Spleen (tissue), 11 donors: ENCODE data around the gene SCUBE1. TPM values are rescaled to one million over a fixed set of nuclear protein-coding genes. Genes with fewer than 3 reads are reported as not detected.

Experiments used
- DNase-seq: peaks from one replicate; pipeline ENCODE4 v3.0.0-alpha.2; 2020
- H3K27ac ChIP-seq, 8 donors: fragments of 200-600 bp; sonication (generic) in 7 of 8; 1 replicate in 4 of 8; 2 replicates in 4 of 8; pipeline versions ENCODE4 v1.5.0 to v1.8.0; 2016 to 2021; ENCODE audit warnings: inconsistent platforms in 4 of 8, mild to moderate bottlenecking in 4 of 8, moderate library complexity in 1 of 8
- H3K27me3 ChIP-seq, 7 donors: fragments of 200-600 bp; sonication (generic) in 6 of 7; replicated peaks in 1 of 7; 1 replicate in 4 of 7; 2 replicates in 3 of 7; pipeline versions ENCODE4 v1.5.0 to v1.8.0; 2016 to 2021; ENCODE audit warnings: inconsistent platforms in 3 of 7, mild to moderate bottlenecking in 1 of 7
- H3K36me3 ChIP-seq, 6 donors: fragments of 200-600 bp; sonication (generic) in 5 of 6; 1 replicate in 4 of 6; 2 replicates in 2 of 6; pipeline versions ENCODE4 v1.5.0 to v1.8.0; 2016 to 2021; ENCODE audit warnings: inconsistent platforms in 2 of 6
- H3K4me1 ChIP-seq, 6 donors: fragments of 200-600 bp; sonication (generic) in 5 of 6; 1 replicate in 3 of 6; 2 replicates in 3 of 6; pipeline versions ENCODE4 v1.5.0 to v1.8.0; 2016 to 2021; ENCODE audit warnings: inconsistent platforms in 3 of 6
- H3K4me3 ChIP-seq, 8 donors: fragments of 200-600 bp; sonication (generic) in 7 of 8; 1 replicate in 4 of 8; 2 replicates in 4 of 8; pipeline versions ENCODE4 v1.5.0 to v1.8.0; 2016 to 2021; ENCODE audit warnings: inconsistent platforms in 4 of 8, mild to moderate bottlenecking in 4 of 8, moderate library complexity in 2 of 8
- H3K9me3 ChIP-seq, 8 donors: fragments of 200-600 bp; sonication (generic) in 7 of 8; 1 replicate in 4 of 8; 2 replicates in 4 of 8; pipeline versions ENCODE4 v1.5.0 to v1.8.0; 2016 to 2021; ENCODE audit warnings: inconsistent platforms in 4 of 8
- POLR2A ChIP-seq, 3 donors: fragments of 450-650 bp; IDR thresholded peaks; one replicate each; pipeline ENCODE4 v1.5.1; 2017; ENCODE audit warnings: antibody characterized with exemption in 3 of 3, mild to moderate bottlenecking in 1 of 3
- POLR2AphosphoS5 ChIP-seq, 3 donors: sonication (generic); formaldehyde crosslinking; IDR thresholded peaks; one replicate each; pipeline ENCODE4 v1.5.1; 2017; ENCODE audit warnings: antibody characterized with exemption in 3 of 3
- WGBS, 5 donors: extraction: QIAGEN DNeasy Blood & Tissue Kit in 3 of 5; methylation state at CpG; one replicate each; pipeline versions ENCODE4 v1.1.5 to v1.1.7; 2013 to 2018; 5-methylcytosine and 5-hydroxymethylcytosine counted together
- intact Hi-C: fragments of 100-400 bp; cut with DNase I; formaldehyde crosslinking; loops from one replicate; pipeline ENCODE4 v1.15.0; 2023; ENCODE audit warnings: low total_unique reads
- polyA plus RNA-seq, 3 donors: library from polyadenylated mRNA; stranded (reverse); fragments of 200-250 nt; gene quantifications; one replicate each; pipeline ENCODE4 v1.2.1, GENCODE V29; 2013
- total RNA-seq, 7 donors: library from RNA; depleted of rRNA in 3 of 7; stranded (reverse); fragments of >200 nt in 3 of 7; fragmentation: NEBNext Ultra II Directional in 4 of 7; extraction: Animal tissue kit (Norgen Biotek cat#: 25700) in 4 of 7; gene quantifications; one replicate each; pipeline versions ENCODE4 v1.1.0 to v1.2.1, GENCODE V29; 2016 to 2021
- TF ChIP-seq, protein P1 (sequence below), 11 experiments: fragments of 200-600 bp in 7 of 11; fragments of 450-650 bp in 4 of 11; sonication (generic) in 4 of 11; IDR thresholded peaks in 8 of 11; conservative IDR thresholded peaks in 3 of 11; 1 replicate in 7 of 11; 2 replicates in 4 of 11; pipeline versions ENCODE4 v1.4.0 to v1.8.0; 2016 to 2021; ENCODE audit warnings: antibody characterized with exemption in 11 of 11, inconsistent platforms in 4 of 11, mild to moderate bottlenecking in 1 of 11
- donor health status: healthy with polysubstance abuse.
- donor health status: DM: no; HTN: no; CAD: no; lungs with moderate emphysema.
- donor health status: DM: no; HTN: no; CAD: no.
- donor health status: Bipolar disorder and iron deficiency.
- donor health status: healthy.
- donor health status: DM: no; HTN: no; CAD: no.
- donor health status: DM: yes; HTN: yes; CAD: no.

SCUBE1 gene
- total and polyA plus RNA-seq, 10 donors = 0.46 to 43.5 (median 15.9) TPM

DNA sequence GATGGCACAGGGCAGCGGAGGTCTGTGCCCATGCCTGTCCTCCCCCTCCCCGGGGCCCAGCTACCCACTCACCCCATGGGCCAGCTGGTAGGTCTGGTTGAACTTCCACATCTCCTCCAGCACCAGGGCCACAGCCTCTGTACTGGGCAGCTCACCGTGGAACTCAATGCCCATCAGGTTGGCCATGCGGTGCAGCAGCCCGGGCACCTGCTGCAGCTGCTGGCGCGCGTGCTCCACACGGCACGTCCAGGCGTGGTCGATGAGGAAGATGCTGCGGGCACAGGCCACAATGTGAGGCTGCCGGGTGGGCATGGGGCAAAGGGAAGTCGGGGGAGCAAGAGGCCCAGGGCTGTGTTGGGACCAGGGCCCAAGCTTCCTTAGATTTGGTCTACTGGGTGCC is 162.5 kb downstream of the SCUBE1 start:
- H3K9me3 ChIP-seq = no peaks in the 10 kb centered on the region
- TF ChIP-seq POLR2A (IDR thresholded peaks at IDR 0.05) (no peak), POLR2AphosphoS5 (IDR thresholded peaks at IDR 0.05) (peak in 1 of 3 donors; percentile 11)
- H3K27me3 ChIP-seq = no peaks in the 10 kb centered on the region
- no peak for DNase-seq
- WGBS, 5 donors = 89 to 97% (median 94%) methylated on average over 15 of the region's 15 CpGs
- no peak overlapping the region for H3K27ac ChIP-seq
- no peak overlapping the region for H3K4me3 ChIP-seq
- peaks cover 9 to 30% (median 23%) of the 10 kb centered on the region in 6 donors for H3K4me1 ChIP-seq
- peaks cover 0 to 68% (median 23%) of the 10 kb centered on the region in 6 donors for H3K36me3 ChIP-seq
- intact Hi-C loops = no loop called here

DNA sequence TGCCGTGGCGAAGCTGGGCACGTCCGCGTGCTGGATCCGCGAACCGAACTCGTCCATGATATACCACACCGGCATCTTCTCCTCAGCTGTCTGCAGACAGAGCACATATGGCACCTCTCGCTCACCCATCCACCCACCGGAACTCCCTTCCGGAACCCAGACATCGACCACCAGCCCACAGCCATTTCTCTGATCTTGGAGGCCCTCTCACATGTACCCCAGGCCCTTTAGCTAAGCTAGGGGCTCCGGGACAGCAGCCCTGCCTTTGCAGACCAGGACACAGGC is 163.3 kb downstream of the SCUBE1 start:
- intact Hi-C loops = no loop called here
- no peak for DNase-seq
- H3K27ac ChIP-seq = no peak overlapping the region
- peaks cover 9 to 22% (median 17%) of the 10 kb centered on the region in 6 donors for H3K4me1 ChIP-seq
- H3K36me3 ChIP-seq = peaks cover 0 to 76% (median 29%) of the 10 kb centered on the region in 6 donors
- H3K27me3 ChIP-seq = no peaks in the 10 kb centered on the region
- H3K9me3 ChIP-seq = no peaks in the 10 kb centered on the region
- H3K4me3 ChIP-seq = no peak overlapping the region
- WGBS, 5 donors = 96 to 98% (median 97%) methylated on average over 15 of the region's 15 CpGs
- TF ChIP-seq POLR2AphosphoS5 (IDR thresholded peaks at IDR 0.05) = no peak
- TF ChIP-seq, protein P1, sequence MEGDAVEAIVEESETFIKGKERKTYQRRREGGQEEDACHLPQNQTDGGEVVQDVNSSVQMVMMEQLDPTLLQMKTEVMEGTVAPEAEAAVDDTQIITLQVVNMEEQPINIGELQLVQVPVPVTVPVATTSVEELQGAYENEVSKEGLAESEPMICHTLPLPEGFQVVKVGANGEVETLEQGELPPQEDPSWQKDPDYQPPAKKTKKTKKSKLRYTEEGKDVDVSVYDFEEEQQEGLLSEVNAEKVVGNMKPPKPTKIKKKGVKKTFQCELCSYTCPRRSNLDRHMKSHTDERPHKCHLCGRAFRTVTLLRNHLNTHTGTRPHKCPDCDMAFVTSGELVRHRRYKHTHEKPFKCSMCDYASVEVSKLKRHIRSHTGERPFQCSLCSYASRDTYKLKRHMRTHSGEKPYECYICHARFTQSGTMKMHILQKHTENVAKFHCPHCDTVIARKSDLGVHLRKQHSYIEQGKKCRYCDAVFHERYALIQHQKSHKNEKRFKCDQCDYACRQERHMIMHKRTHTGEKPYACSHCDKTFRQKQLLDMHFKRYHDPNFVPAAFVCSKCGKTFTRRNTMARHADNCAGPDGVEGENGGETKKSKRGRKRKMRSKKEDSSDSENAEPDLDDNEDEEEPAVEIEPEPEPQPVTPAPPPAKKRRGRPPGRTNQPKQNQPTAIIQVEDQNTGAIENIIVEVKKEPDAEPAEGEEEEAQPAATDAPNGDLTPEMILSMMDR (IDR thresholded peaks at IDR 0.05 in 8 of 11, conservative IDR thresholded peaks at IDR 0.05 in 3 of 11) = no peak
- no peak for TF ChIP-seq POLR2A (IDR thresholded peaks at IDR 0.05)

GRCh38 chr22:43179146-43179910 is 163.8 kb downstream of the SCUBE1 start:
- no peaks in the 10 kb centered on the region for H3K9me3 ChIP-seq
- H3K36me3 ChIP-seq = peaks cover 0 to 82% (median 34%) of the 10 kb centered on the region in 6 donors
- intact Hi-C loops = no loop called here
- TF ChIP-seq POLR2A (IDR thresholded peaks at IDR 0.05) = no peak
- TF ChIP-seq, protein P1 (IDR thresholded peaks at IDR 0.05 in 8 of 11, conservative IDR thresholded peaks at IDR 0.05 in 3 of 11) = no peak
- TF ChIP-seq POLR2AphosphoS5 (IDR thresholded peaks at IDR 0.05) = no peak
- H3K4me3 ChIP-seq = no peak overlapping the region
- peaks cover 4 to 16% (median 12%) of the 10 kb centered on the region in 6 donors for H3K4me1 ChIP-seq
- no peaks in the 10 kb centered on the region for H3K27me3 ChIP-seq
- 93 to 98% (median 96%) methylated on average over 15 to 25 of the region's 25 CpGs for whole genome bisulfite sequencing, 5 donors
- no peak overlapping the region for H3K27ac ChIP-seq
- no peak for DNase-seq

DNA sequence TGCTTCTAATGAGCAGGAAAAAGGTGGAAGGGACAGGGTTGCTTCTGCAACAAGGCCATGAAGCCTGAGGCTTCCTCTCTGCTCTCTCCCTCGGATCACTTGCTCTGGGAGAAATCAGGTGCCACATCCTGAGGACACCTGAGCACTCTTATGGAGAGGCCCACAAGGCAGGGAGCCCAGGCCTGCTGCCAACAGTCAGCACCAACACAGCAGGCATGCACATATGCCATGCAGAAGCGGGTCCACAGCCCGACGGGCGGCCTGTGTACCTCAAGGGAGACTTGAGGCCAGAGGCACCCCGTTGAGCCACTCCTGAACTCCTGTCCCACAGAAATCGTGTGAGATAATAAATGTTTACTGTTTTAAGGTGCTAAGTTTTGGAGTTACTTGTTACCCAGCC is 165.7 kb downstream of the SCUBE1 start:
- Histone ChIP-seq H3K27me3 (no peaks in the 10 kb centered on the region), H3K27ac (no peak overlapping the region), H3K4me1 (no peaks in the 10 kb centered on the region), H3K36me3 (peaks cover 0 to 97% (median 52%) of the 10 kb centered on the region in 6 donors), H3K9me3 (no peaks in the 10 kb centered on the region), H3K4me3 (no peak overlapping the region)
- peak; percentile 61 for DNase-seq
- no peak for TF ChIP-seq POLR2AphosphoS5 (IDR thresholded peaks at IDR 0.05)
- no peak for TF ChIP-seq POLR2A (IDR thresholded peaks at IDR 0.05)
- TF ChIP-seq, protein P1 (IDR thresholded peaks at IDR 0.05 in 8 of 11, conservative IDR thresholded peaks at IDR 0.05 in 3 of 11) = no peak
- 86 to 94% (median 92%) methylated on average over 7 of the region's 7 CpGs for WGBS, 5 donors
- intact Hi-C loops = no loop called here
